Transverse colon (tissue), 4 donors: ENCODE data around the gene PCBD2.
"Not testable (repeated sequence)": the region's sequence is repeated elsewhere in the genome, so short reads cannot be mapped to it uniquely, and the experiment has no call there.

Experiments
- POLR2A ChIP-seq: fragments of 450-650 bp; IDR thresholded peaks from one replicate; pipeline ENCODE4 v1.6.1; 2016; ENCODE audit warnings: antibody characterized with exemption, mild to moderate bottlenecking, moderate library complexity
- POLR2AphosphoS5 ChIP-seq, 3 donors: sonication (generic); formaldehyde crosslinking; IDR thresholded peaks; one replicate each; pipeline ENCODE4 v1.6.1; 2016; ENCODE audit warnings: antibody characterized with exemption in 3 of 3
- TF ChIP-seq, protein P1 (sequence below), 5 experiments: fragments of 200-600 bp in 3 of 5; fragments of 450-650 bp in 2 of 5; sonication (generic) in 3 of 5; IDR thresholded peaks; 1 replicate in 2 of 5; 2 replicates in 3 of 5; pipeline ENCODE4 v1.5.1; 2016 to 2017; ENCODE audit warnings: antibody characterized with exemption in 5 of 5, inconsistent platforms in 3 of 5, mild to moderate bottlenecking in 2 of 5, moderate library complexity in 1 of 5

DNA sequence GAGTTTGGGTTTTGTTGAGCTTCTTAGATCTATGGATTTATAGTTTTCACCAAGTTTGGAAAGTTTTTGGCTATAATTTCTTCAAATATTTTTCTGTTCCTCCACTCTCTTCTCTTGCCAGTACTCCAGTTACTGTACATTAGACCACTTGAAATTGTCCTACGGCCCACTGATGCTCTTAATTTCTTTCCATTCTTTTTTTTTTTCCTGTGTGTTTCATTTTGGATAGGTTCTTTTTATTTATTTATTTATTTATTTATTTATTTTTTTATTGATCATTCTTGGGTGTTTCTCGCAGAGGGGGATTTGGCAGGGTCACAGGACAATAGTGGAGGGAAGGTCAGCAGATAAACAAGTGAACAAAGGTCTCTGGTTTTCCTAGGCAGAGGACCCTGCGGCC is 24.0 kb upstream of the PCBD2 start:
- not testable (repeated sequence) for TF ChIP-seq POLR2A; POLR2AphosphoS5 (IDR thresholded peaks at IDR 0.05)
- TF ChIP-seq, protein P1, sequence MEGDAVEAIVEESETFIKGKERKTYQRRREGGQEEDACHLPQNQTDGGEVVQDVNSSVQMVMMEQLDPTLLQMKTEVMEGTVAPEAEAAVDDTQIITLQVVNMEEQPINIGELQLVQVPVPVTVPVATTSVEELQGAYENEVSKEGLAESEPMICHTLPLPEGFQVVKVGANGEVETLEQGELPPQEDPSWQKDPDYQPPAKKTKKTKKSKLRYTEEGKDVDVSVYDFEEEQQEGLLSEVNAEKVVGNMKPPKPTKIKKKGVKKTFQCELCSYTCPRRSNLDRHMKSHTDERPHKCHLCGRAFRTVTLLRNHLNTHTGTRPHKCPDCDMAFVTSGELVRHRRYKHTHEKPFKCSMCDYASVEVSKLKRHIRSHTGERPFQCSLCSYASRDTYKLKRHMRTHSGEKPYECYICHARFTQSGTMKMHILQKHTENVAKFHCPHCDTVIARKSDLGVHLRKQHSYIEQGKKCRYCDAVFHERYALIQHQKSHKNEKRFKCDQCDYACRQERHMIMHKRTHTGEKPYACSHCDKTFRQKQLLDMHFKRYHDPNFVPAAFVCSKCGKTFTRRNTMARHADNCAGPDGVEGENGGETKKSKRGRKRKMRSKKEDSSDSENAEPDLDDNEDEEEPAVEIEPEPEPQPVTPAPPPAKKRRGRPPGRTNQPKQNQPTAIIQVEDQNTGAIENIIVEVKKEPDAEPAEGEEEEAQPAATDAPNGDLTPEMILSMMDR (IDR thresholded peaks at IDR 0.05): not testable (repeated sequence)
